HEK293 (cell line): Measurements from ENCODE around the gene ELL2.
A peak's percentile ranks its signal among the peaks of the same experiment; 100 is the strongest.

ENCODE experiments used
- BCL11A ChIP-seq: fragments of 450-650 bp; formaldehyde crosslinking; IDR thresholded peaks from 2 replicates; pipeline ENCODE4 v1.5.1; 2016; ENCODE audit warnings: low read depth, missing biosample characterization, missing genetic modification characterization
- BCL11B ChIP-seq: fragments of 450-650 bp; formaldehyde crosslinking; IDR thresholded peaks from 2 replicates; pipeline ENCODE4 v1.5.1; 2016; ENCODE audit warnings: low read depth, missing biosample characterization, missing genetic modification characterization
- PATZ1 ChIP-seq: fragments of 450-650 bp; formaldehyde crosslinking; IDR thresholded peaks from 2 replicates; pipeline ENCODE4 v1.5.1; 2016; ENCODE audit warnings: missing biosample characterization, missing genetic modification characterization
- PRDM10 ChIP-seq: fragments of 450-650 bp; formaldehyde crosslinking; IDR thresholded peaks from 2 replicates; pipeline ENCODE4 v1.5.1; 2016; ENCODE audit warnings: missing biosample characterization, missing genetic modification characterization
- PRDM2 ChIP-seq: fragments of 450-650 bp; formaldehyde crosslinking; IDR thresholded peaks from 2 replicates; pipeline ENCODE4 v1.5.1; 2016; ENCODE audit warnings: missing biosample characterization, missing genetic modification characterization, borderline replicate concordance
- SCRT1 ChIP-seq: fragments of 450-650 bp; formaldehyde crosslinking; IDR thresholded peaks from 2 replicates; pipeline ENCODE4 v1.5.1; 2016; ENCODE audit warnings: missing biosample characterization, missing genetic modification characterization, borderline replicate concordance
- SP2 ChIP-seq: fragments of 450-650 bp; formaldehyde crosslinking; IDR thresholded peaks from 2 replicates; pipeline ENCODE4 v1.5.1; 2016; ENCODE audit warnings: missing biosample characterization, missing genetic modification characterization
- WT1 ChIP-seq: fragments of 450-650 bp; formaldehyde crosslinking; IDR thresholded peaks from 2 replicates; pipeline ENCODE4 v1.5.1; 2016; ENCODE audit warnings: missing biosample characterization, missing genetic modification characterization
- YY2 ChIP-seq: fragments of 450-650 bp; formaldehyde crosslinking; IDR thresholded peaks from 2 replicates; pipeline ENCODE4 v1.5.1; 2016; ENCODE audit warnings: missing biosample characterization, missing genetic modification characterization
- ZBTB10 ChIP-seq: fragments of 450-650 bp; formaldehyde crosslinking; IDR thresholded peaks from 2 replicates; pipeline ENCODE4 v1.5.1; 2016; ENCODE audit warnings: missing biosample characterization, missing genetic modification characterization
- ZBTB26 ChIP-seq: fragments of 450-650 bp; formaldehyde crosslinking; optimal IDR thresholded peaks from 2 replicates; pipeline ENCODE3; 2016; ENCODE audit warnings: missing biosample characterization, mild to moderate bottlenecking, missing genetic modification characterization
- ZNF184 ChIP-seq: fragments of 450-650 bp; IDR thresholded peaks from 2 replicates; pipeline ENCODE4 v1.5.1; 2018; ENCODE audit warnings: missing biosample characterization, mild to moderate bottlenecking, missing genetic modification characterization
- ZNF24 ChIP-seq: fragments of 450-650 bp; formaldehyde crosslinking; IDR thresholded peaks from 2 replicates; pipeline ENCODE4 v1.5.1; 2016; ENCODE audit warnings: missing biosample characterization, missing genetic modification characterization
- ZNF366 ChIP-seq: fragments of 450-650 bp; formaldehyde crosslinking; conservative IDR thresholded peaks from 2 replicates; pipeline ENCODE4 v1.5.1; 2016; ENCODE audit warnings: missing biosample characterization, missing genetic modification characterization
- ZNF433 ChIP-seq: fragments of 450-650 bp; formaldehyde crosslinking; IDR thresholded peaks from 2 replicates; pipeline ENCODE4 v1.5.1; 2016; ENCODE audit warnings: missing biosample characterization, missing genetic modification characterization, low read depth
- ZNF560 ChIP-seq: fragments of 450-650 bp; formaldehyde crosslinking; IDR thresholded peaks from 2 replicates; pipeline ENCODE4 v1.5.1; 2017; ENCODE audit warnings: missing biosample characterization, missing genetic modification characterization, borderline replicate concordance
- ZNF580 ChIP-seq: fragments of 450-650 bp; formaldehyde crosslinking; IDR thresholded peaks from 2 replicates; pipeline ENCODE4 v1.5.1; 2016; ENCODE audit warnings: missing biosample characterization, missing genetic modification characterization
- ZNF777 ChIP-seq: fragments of 450-650 bp; formaldehyde crosslinking; IDR thresholded peaks from 2 replicates; pipeline ENCODE4 v1.5.1; 2017; ENCODE audit warnings: missing biosample characterization, missing genetic modification characterization, borderline replicate concordance
- ZSCAN18 ChIP-seq: fragments of 450-650 bp; formaldehyde crosslinking; IDR thresholded peaks from 2 replicates; pipeline ENCODE4 v1.5.1; 2016; ENCODE audit warnings: missing biosample characterization, missing genetic modification characterization

The ELL2 gene

GRCh38 chr5:95961617-95962474 lies at the start of gene ELL2 (continued):
- TF ChIP-seq PRDM2 (tag by site-specific recombination) (no peak), PRDM10 (tag by site-specific recombination) (peak; percentile 81), SP2 (tag by site-specific recombination) (peak; percentile 95), ZBTB26 (tag by site-specific recombination) (peak; percentile 58), ZNF580 (tag by site-specific recombination) (peak; percentile 36; the same call in 1 of the 2 replicates), PATZ1 (tag by site-specific recombination) (peak; percentile 53; the same call in 1 of the 2 replicates), BCL11B (tag by site-specific recombination) (peak; percentile 56; the same call in 1 of the 2 replicates), ZNF366 (tag by site-specific recombination) (peak; percentile 98), ZNF433 (no peak), ZNF184 (tag by site-specific recombination) (0 out of 2 replicates have a peak, but pooled peaks have one; percentile 49), ZNF24 (tag by site-specific recombination) (peak; percentile 63; the same call in 1 of the 2 replicates), ZNF560 (tag by site-specific recombination) (no peak; the same call in none of the 2 replicates), WT1 (tag by site-specific recombination) (0 out of 2 replicates have a peak, but pooled peaks have one; percentile 50), ZNF777 (tag by site-specific recombination) (0 out of 2 replicates have a peak, but pooled peaks have one; percentile 62), ZBTB10 (tag by site-specific recombination) (peak; percentile 52), YY2 (no peak), SCRT1 (no peak), BCL11A (tag by site-specific recombination) (peak; percentile 83; the same call in 1 of the 2 replicates), ZSCAN18 (tag by site-specific recombination) (no peak)
